Measurements from ENCODE around the gene ADAMTSL1. TPM values are rescaled to one million over a fixed set of nuclear protein-coding genes. Genes with fewer than 3 reads are reported as not detected.

Gene ADAMTSL1
- total RNA-seq, 2 donors from 2014 or later, result 3.4 to 3.8 TPM

GRCh38 chr9:18905883-18906629 lies 432.1 kb downstream of the ADAMTSL1 start:
- H3K27ac ChIP-seq, result no peak overlapping the region
- no peaks in the 10 kb centered on the region for H3K4me1 ChIP-seq
- peaks cover 0 to 19% of the 10 kb centered on the region in 2 donors for H3K9me3 ChIP-seq
- DNase-seq (ENCODE audit: low spot score), result no peak
- TF ChIP-seq, protein P1, sequence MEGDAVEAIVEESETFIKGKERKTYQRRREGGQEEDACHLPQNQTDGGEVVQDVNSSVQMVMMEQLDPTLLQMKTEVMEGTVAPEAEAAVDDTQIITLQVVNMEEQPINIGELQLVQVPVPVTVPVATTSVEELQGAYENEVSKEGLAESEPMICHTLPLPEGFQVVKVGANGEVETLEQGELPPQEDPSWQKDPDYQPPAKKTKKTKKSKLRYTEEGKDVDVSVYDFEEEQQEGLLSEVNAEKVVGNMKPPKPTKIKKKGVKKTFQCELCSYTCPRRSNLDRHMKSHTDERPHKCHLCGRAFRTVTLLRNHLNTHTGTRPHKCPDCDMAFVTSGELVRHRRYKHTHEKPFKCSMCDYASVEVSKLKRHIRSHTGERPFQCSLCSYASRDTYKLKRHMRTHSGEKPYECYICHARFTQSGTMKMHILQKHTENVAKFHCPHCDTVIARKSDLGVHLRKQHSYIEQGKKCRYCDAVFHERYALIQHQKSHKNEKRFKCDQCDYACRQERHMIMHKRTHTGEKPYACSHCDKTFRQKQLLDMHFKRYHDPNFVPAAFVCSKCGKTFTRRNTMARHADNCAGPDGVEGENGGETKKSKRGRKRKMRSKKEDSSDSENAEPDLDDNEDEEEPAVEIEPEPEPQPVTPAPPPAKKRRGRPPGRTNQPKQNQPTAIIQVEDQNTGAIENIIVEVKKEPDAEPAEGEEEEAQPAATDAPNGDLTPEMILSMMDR (IDR thresholded peaks at IDR 0.05), result no peak
- no peaks in the 10 kb centered on the region for H3K27me3 ChIP-seq
- H3K36me3 ChIP-seq, result no peaks in the 10 kb centered on the region
- no peak overlapping the region for H3K4me3 ChIP-seq

DNA sequence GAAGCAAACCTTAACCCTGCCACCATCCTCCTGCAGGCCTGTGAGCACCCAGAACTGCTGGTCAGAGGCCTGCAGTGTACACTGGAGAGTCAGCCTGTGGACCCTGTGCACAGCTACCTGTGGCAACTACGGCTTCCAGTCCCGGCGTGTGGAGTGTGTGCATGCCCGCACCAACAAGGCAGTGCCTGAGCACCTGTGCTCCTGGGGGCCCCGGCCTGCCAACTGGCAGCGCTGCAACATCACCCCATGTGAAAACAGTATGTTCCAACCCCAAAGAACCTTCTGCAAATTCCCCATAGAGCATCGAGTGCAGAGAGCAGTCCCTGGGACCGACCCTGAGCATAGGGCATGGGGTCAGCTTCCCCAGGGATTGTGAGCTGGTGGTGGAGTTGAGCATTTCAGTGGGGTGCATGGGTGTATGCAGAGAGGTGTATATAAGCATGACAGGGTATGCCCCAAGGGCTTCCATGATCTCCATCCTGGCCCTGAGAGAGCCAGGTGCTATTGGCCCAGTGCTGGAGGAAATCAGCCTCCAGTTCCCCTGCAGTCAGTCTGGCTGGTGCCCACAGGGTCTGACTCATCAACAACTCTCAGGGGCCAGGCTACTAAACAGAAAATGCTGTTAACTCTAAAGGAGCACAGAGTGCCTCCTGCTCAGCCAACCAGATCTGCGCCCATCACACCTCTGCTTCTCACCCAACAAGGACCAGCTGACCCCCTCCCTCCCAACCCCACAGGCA lies 432.9 kb downstream of the ADAMTSL1 start:
- Histone ChIP-seq H3K4me3 (no peak overlapping the region), H3K27ac (no peak overlapping the region), H3K9me3 (peaks cover 0 to 14% of the 10 kb centered on the region in 2 donors), H3K27me3 (no peaks in the 10 kb centered on the region), H3K4me1 (no peaks in the 10 kb centered on the region), H3K36me3 (no peaks in the 10 kb centered on the region)
- no peak for DNase-seq (ENCODE audit: low spot score)
- TF ChIP-seq, protein P1 (IDR thresholded peaks at IDR 0.05), result no peak

DNA sequence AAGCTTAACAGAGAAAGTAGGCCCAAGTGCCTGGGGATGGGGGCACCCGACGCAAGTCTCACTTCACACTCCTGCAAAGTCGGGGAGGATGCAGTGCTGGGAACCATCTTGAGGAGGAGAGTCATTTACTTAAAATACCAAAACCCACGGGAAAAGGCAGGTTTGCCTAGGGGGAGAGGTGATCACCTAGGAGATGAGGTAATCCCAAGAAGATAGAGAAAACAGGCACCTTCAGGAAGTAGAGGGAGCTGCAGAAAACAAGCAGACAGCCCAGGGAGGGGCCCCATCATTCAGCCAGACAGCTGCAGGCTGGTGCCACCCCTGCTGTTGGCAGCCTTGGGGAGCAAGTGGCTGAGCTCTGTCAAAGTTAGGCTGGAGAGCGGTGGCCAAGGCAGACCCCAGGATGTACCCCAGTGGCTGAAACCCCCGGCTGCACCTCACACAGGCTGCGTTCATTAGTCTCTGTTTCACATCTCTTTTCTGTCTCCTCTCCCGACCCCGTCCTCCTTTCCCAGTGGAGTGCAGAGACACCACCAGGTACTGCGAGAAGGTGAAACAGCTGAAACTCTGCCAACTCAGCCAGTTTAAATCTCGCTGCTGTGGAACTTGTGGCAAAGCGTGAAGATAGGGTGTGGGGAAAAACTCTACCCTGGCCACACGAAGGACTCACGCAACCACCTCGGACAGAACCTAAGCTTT lies 434.1 kb downstream of the ADAMTSL1 start:
- no peaks in the 10 kb centered on the region for H3K4me1 ChIP-seq
- H3K27ac ChIP-seq, result no peak overlapping the region
- no peak overlapping the region for H3K4me3 ChIP-seq
- H3K9me3 ChIP-seq, result peaks cover 0 to 2% of the 10 kb centered on the region in 2 donors
- no peaks in the 10 kb centered on the region for H3K36me3 ChIP-seq
- TF ChIP-seq, protein P1 (IDR thresholded peaks at IDR 0.05), result no peak
- DNase-seq (ENCODE audit: low spot score), result no peak
- no peaks in the 10 kb centered on the region for H3K27me3 ChIP-seq

DNA sequence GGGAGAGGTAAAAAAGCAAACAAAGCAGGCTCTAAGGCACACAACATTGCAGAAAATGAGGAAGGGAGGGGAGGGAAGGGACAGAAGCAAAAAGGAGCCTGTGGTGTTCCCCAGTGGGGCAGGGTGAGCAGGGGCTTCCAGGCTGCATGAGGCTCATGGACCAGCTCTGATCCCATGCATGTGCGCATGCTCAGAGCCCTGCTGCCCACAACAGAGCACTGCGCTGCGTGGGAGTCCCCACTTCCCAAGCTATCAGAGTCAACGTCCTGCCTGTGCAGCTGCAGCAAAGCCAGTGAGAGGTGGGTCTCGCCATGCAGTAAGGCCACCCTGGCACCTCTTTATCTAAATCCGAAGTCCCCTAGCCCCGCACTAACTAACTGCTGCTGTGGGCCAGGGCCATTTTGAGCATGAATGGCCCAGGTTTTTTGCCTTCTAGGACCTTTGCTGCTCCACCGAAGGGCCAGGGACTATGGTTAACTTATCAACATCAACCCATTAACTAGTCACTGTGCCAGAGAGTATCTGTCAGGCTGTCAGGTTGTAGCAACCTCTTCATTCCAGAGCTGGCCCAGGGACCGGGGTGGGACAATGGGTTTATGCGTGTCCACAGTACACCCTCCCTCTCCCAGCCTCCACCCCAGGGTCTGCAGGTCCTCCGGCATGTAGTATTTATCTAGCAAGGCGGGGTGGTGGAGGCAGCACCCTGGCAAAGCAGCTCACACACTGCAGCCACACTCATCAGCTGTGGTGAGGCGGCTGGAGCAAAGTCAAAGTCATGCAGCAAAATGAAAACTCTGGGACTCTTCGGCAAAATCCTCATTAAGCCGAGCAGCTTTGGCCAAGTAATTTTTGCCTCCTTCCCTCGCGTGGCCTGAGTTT lies 435.4 kb downstream of the ADAMTSL1 start:
- TF ChIP-seq, protein P1 (IDR thresholded peaks at IDR 0.05), result no peak
- no peak for DNase-seq (ENCODE audit: low spot score)
- H3K4me3 ChIP-seq, result no peak overlapping the region
- H3K4me1 ChIP-seq, result no peaks in the 10 kb centered on the region
- no peak overlapping the region for H3K27ac ChIP-seq
- no peaks in the 10 kb centered on the region for H3K36me3 ChIP-seq
- no peaks in the 10 kb centered on the region for H3K9me3 ChIP-seq
- H3K27me3 ChIP-seq, result no peaks in the 10 kb centered on the region

- no peaks in the 10 kb centered on the region for H3K4me1 ChIP-seq
- H3K36me3 ChIP-seq, result no peaks in the 10 kb centered on the region
- no peaks in the 10 kb centered on the region for H3K9me3 ChIP-seq
- H3K27ac ChIP-seq, result no peak overlapping the region
- H3K4me3 ChIP-seq, result no peak overlapping the region
- TF ChIP-seq, protein P1 (IDR thresholded peaks at IDR 0.05), result no peak
- no peak for DNase-seq (ENCODE audit: low spot score)
- H3K27me3 ChIP-seq, result no peaks in the 10 kb centered on the region
These were observed 436.5 kb downstream of the ADAMTSL1 start for GRCh38 chr9:18910435-18910834.

Data from right atrium auricular region (tissue), 2 donors.